HG03565 (cell line): Measurements from ENCODE around the gene ULBP2.

Experiments
- ATAC-seq: cut with Tn5 transposase; IDR thresholded peaks from one replicate; pipeline ENCODE4 v1.9.1; 2021; ENCODE audit warnings: mild to moderate bottlenecking, moderate library complexity; ENCODE audit not compliant: unreplicated experiment

The ULBP2 gene

GRCh38 chr6:149941583-149942460 lies at the start of gene ULBP2:
ULBP2 (plus strand) TSS chr6:149942014; CDS start chr6:149942073, 59 bp downstream.
- no peak for ATAC-seq

- no peak for ATAC-seq
These were observed 46.7 kb upstream of the ULBP2 start for GRCh38 chr6:149895048-149895590.

GRCh38 chr6:149895833-149896271 lies 46.0 kb upstream of the ULBP2 start:
- no peak for ATAC-seq

- no peak for ATAC-seq
These were observed 45.3 kb upstream of the ULBP2 start for GRCh38 chr6:149896491-149896890.

GRCh38 chr6:149897015-149897697 lies 44.7 kb upstream of the ULBP2 start:
- no peak for ATAC-seq

GRCh38 chr6:149897855-149898744 lies 43.7 kb upstream of the ULBP2 start, which contains the start of gene RAET1E:
RAET1E (minus strand) TSS chr6:149898113; CDS start chr6:149890901, 7,212 bp downstream.
- no peak for ATAC-seq

GRCh38 chr6:149898966-149899365 lies 42.8 kb upstream of the ULBP2 start:
- ATAC-seq, result no peak

GRCh38 chr6:149899486-149899885 lies 42.3 kb upstream of the ULBP2 start:
- ATAC-seq, result no peak

GRCh38 chr6:149899926-149900619 lies 41.7 kb upstream of the ULBP2 start:
- no peak for ATAC-seq

GRCh38 chr6:149900620-149901443 lies 41.0 kb upstream of the ULBP2 start:
- no peak for ATAC-seq

GRCh38 chr6:149901444-149902140 lies 40.2 kb upstream of the ULBP2 start:
- no peak for ATAC-seq

GRCh38 chr6:149903938-149904611 lies 37.7 kb upstream of the ULBP2 start:
- ATAC-seq, result no peak

- no peak for ATAC-seq
These were observed 37.0 kb upstream of the ULBP2 start for GRCh38 chr6:149904661-149905370.

- ATAC-seq, result no peak
These were observed 36.4 kb upstream of the ULBP2 start for GRCh38 chr6:149905371-149905910.

GRCh38 chr6:149905911-149906371 lies 35.9 kb upstream of the ULBP2 start:
- ATAC-seq, result no peak

GRCh38 chr6:149906405-149906804 lies 35.4 kb upstream of the ULBP2 start:
- ATAC-seq, result no peak

- ATAC-seq, result no peak
These were observed 34.5 kb upstream of the ULBP2 start for GRCh38 chr6:149907317-149907716.
